Ishikawa (cell line): ENCODE measurements around the gene DIAPH3.

Experiments used
- CEBPB ChIP-seq: IDR thresholded peaks from 2 replicates; pipeline ENCODE4 v1.6.1; 2012
- CREB1 ChIP-seq: IDR thresholded peaks from 2 replicates; pipeline ENCODE4 v1.6.1; 2012; ENCODE audit warnings: low read depth
- EGR1 ChIP-seq: IDR thresholded peaks from 2 replicates; pipeline ENCODE4 v1.6.1; 2012
- EP300 ChIP-seq: IDR thresholded peaks from 2 replicates; pipeline ENCODE4 v1.6.1; 2012; ENCODE audit warnings: borderline replicate concordance
- FOXM1 ChIP-seq: IDR thresholded peaks from 2 replicates; pipeline ENCODE4 v1.6.1; 2012; ENCODE audit warnings: low read depth, borderline replicate concordance
- MAX ChIP-seq: IDR thresholded peaks from 2 replicates; pipeline ENCODE4 v1.6.1; 2012
- NFIC ChIP-seq: IDR thresholded peaks from 2 replicates; pipeline ENCODE4 v1.6.1; 2012
- RAD21 ChIP-seq: IDR thresholded peaks from 2 replicates; pipeline ENCODE4 v1.6.1; 2012; ENCODE audit warnings: low read depth
- REST ChIP-seq: IDR thresholded peaks from 2 replicates; pipeline ENCODE4 v1.6.1; 2012; ENCODE audit warnings: low read depth, mild to moderate bottlenecking
- TAF1 ChIP-seq: IDR thresholded peaks from 2 replicates; pipeline ENCODE4 v1.6.1; 2012; ENCODE audit warnings: low read depth, mild to moderate bottlenecking
- TCF12 ChIP-seq: IDR thresholded peaks from 2 replicates; pipeline ENCODE4 v1.6.1; 2012; ENCODE audit warnings: low read depth
- TEAD4 ChIP-seq: IDR thresholded peaks from 2 replicates; pipeline ENCODE4 v1.6.1; 2012
- YY1 ChIP-seq: IDR thresholded peaks from 2 replicates; pipeline ENCODE4 v1.6.1; 2012; ENCODE audit warnings: low read depth
- ZBTB7A ChIP-seq: IDR thresholded peaks from 2 replicates; pipeline ENCODE4 v1.6.1; 2012; ENCODE audit warnings: low read depth
- TF ChIP-seq, protein P1 (sequence below): IDR thresholded peaks from 2 replicates; pipeline ENCODE4 v1.6.1; 2012

The DIAPH3 gene

GRCh38 chr13:59823486-59823885 is 340.2 kb downstream of the DIAPH3 start:
- TF ChIP-seq TEAD4 (no peak), CREB1 (no peak), TAF1 (no peak), EP300 (no peak), ZBTB7A (no peak), MAX (no peak), TCF12 (no peak), NFIC (no peak), FOXM1 (no peak), YY1 (no peak), REST (no peak), RAD21 (no peak), CEBPB (no peak), EGR1 (no peak)
- TF ChIP-seq, protein P1, sequence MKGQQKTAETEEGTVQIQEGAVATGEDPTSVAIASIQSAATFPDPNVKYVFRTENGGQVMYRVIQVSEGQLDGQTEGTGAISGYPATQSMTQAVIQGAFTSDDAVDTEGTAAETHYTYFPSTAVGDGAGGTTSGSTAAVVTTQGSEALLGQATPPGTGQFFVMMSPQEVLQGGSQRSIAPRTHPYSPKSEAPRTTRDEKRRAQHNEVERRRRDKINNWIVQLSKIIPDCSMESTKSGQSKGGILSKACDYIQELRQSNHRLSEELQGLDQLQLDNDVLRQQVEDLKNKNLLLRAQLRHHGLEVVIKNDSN: no peak

DNA sequence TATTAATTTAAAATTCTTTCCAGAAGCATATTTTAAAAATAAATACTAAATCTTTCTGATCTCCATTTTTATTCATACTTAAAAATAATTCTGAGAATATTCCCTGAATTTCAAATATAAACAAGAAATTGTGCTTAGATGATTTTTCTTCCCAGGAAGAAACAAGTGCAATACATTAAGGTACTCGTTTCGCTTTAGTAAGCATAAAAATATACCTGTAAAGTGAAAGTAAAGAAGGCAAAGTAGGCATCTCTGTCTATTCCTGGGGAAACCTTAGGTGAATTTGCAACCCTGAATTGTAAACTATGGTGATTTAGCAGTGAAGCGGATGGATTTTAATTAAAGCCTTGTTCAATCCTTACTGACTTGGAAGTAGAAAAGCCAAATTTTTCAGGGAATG is 354.2 kb downstream of the DIAPH3 start:
- TF ChIP-seq FOXM1: no peak
- TF ChIP-seq YY1: no peak

GRCh38 chr13:59806801-59807200 is 356.9 kb downstream of the DIAPH3 start:
- TF ChIP-seq EP300: no peak
- TF ChIP-seq TAF1: no peak
- TF ChIP-seq MAX: no peak

DNA sequence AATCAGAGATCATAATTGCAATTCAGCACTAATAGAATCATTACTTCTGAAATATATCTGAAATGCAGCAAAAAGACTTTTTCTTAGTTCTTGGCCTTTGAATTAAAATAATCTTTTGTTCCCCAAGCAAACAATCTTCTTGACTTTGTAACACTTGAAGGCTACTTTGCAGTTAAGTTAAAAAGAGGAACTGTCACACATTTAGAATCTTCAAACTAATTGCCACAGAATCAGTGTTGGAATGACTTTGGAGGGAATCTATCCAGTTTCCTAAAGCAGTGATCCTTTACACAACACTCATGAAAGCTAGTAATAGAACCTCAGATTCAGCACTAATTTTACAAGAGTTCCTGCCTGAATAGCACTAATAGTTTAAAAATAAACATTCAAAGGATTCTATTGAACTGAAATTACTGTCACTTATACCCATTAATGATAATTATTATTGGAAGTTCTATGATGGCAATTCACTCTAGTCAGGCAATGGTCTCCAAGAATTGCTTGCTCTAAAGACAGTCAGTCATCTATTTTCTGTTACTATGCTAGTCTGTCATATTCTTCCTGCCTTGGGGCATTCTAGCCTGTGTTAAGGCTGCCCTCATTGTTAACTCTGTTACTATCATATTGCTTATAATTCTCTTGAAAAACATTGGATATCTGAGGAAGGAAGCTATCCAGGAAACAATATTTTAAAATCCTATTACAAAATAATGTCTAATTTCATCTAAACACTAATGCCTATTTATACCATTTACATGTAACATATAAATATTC is 362.4 kb downstream of the DIAPH3 start:
- TF ChIP-seq TCF12 (no peak), CEBPB (no peak), EP300 (no peak), MAX (no peak), TEAD4 (no peak), TAF1 (no peak), YY1 (no peak), ZBTB7A (no peak), RAD21 (no peak), CREB1 (no peak), NFIC (no peak), FOXM1 (no peak), REST (no peak), EGR1 (no peak)
- TF ChIP-seq, protein P1: no peak

GRCh38 chr13:59793107-59793506 is 370.6 kb downstream of the DIAPH3 start:
- TF ChIP-seq NFIC: no peak
- TF ChIP-seq EGR1: no peak
- TF ChIP-seq YY1: no peak
- no peak for TF ChIP-seq EP300
- TF ChIP-seq, protein P1: no peak
- TF ChIP-seq REST: no peak
- no peak for TF ChIP-seq TCF12
- no peak for TF ChIP-seq CREB1
- TF ChIP-seq RAD21: no peak
- TF ChIP-seq FOXM1: no peak
- no peak for TF ChIP-seq MAX
- no peak for TF ChIP-seq ZBTB7A
- TF ChIP-seq CEBPB: no peak
- no peak for TF ChIP-seq TAF1
- no peak for TF ChIP-seq TEAD4
